IMR-90 (cell line): ENCODE data around the gene FLRT1. TPM values are rescaled to one million over a fixed set of nuclear protein-coding genes. Genes with fewer than 3 reads are reported as not detected.

Source experiments
- ATAC-seq: fragments of 200-7000 bp; cut with Tn5 transposase; 2 replicates; pipeline ENCODE4 v1.9.1; 2020; ENCODE audit warnings: low read depth, mild to moderate bottlenecking, moderate library complexity
- BruUV-seq: library from RNA; stranded (reverse); fragments of 400-500 nt; replicated peaks from 2 replicates; lab custom pipeline; 2021; lab: Mats Ljungman, UMichigan
- CTCF ChIA-PET: fragments of 300-600 bp; formaldehyde crosslinking; extraction: SDS; loops from one replicate; lab custom pipeline; 2021; ENCODE audit warnings: antibody characterized with exemption; lab: Yijun Ruan, JAX
- POLR2A ChIA-PET: fragments of 300-600 bp; sonication (Branson Sonifier 250); formaldehyde crosslinking; loops from one replicate; lab custom pipeline; 2022; ENCODE audit warnings: antibody characterized with exemption; ENCODE audit not compliant: unreplicated experiment; lab: Charles Lee
- DNase-seq: peaks from one replicate; pipeline ENCODE4 v3.0.0; 2013
- H2AFZ ChIP-seq: replicated peaks from 2 replicates; pipeline ENCODE3; 2013; ENCODE audit warnings: low read length, mild to moderate bottlenecking; ENCODE audit not compliant: poor library complexity
- H2AK5ac ChIP-seq: 2 replicates; pipeline ENCODE4 v1.6.1; 2013; ENCODE audit warnings: low read depth, low read length, inconsistent platforms
- H2AK9ac ChIP-seq: replicated peaks from 2 replicates; pipeline ENCODE3; 2013; ENCODE audit warnings: mild to moderate bottlenecking, low read depth, low read length, moderate library complexity; ENCODE audit not compliant: poor library complexity
- H2BK120ac ChIP-seq: 2 replicates; pipeline ENCODE4 v1.6.1; 2013; ENCODE audit warnings: low read depth, low read length, inconsistent platforms
- H2BK15ac ChIP-seq: 3 replicates; pipeline ENCODE4 v1.6.1; 2013; ENCODE audit warnings: low read depth, low read length, inconsistent platforms
- H2BK20ac ChIP-seq: 2 replicates; pipeline ENCODE4 v1.6.1; 2013; ENCODE audit warnings: low read depth, mild to moderate bottlenecking, inconsistent platforms, low read length, moderate library complexity
- H2BK5ac ChIP-seq: 2 replicates; pipeline ENCODE4 v1.6.1; 2013; ENCODE audit warnings: mild to moderate bottlenecking, low read depth, low read length, inconsistent platforms; ENCODE audit not compliant: poor library complexity, severe bottlenecking
- H3K14ac ChIP-seq: replicated peaks from 2 replicates; pipeline ENCODE4 v1.6.1; 2013; ENCODE audit warnings: low read depth, low read length, inconsistent platforms
- H3K18ac ChIP-seq: 2 replicates; pipeline ENCODE4 v1.6.1; 2013; ENCODE audit warnings: low read depth, low read length, control low read depth
- H3K23ac ChIP-seq: 2 replicates; pipeline ENCODE4 v1.6.1; 2013; ENCODE audit warnings: low read depth, low read length, inconsistent platforms
- H3K27ac ChIP-seq: 2 replicates; pipeline ENCODE4 v1.5.1; 2013; ENCODE audit warnings: mild to moderate bottlenecking, control low read depth, low read length; ENCODE audit not compliant: insufficient read depth
- H3K27me3 ChIP-seq: 2 replicates; pipeline ENCODE4 v1.6.1; 2013; ENCODE audit warnings: low read length; ENCODE audit not compliant: control insufficient read depth, insufficient read depth
- H3K36me3 ChIP-seq: 2 replicates; pipeline ENCODE4 v1.6.1; 2013; ENCODE audit warnings: low read length, mixed read lengths; ENCODE audit not compliant: control insufficient read depth, insufficient read depth
- H3K4ac ChIP-seq: 2 replicates; pipeline ENCODE4 v1.6.1; 2013; ENCODE audit warnings: low read depth, low read length, inconsistent platforms
- H3K4me1 ChIP-seq: 2 replicates; pipeline ENCODE4 v1.6.1; 2013; ENCODE audit warnings: low read length, mixed read lengths; ENCODE audit not compliant: control insufficient read depth, insufficient read depth
- H3K4me2 ChIP-seq: 2 replicates; pipeline ENCODE4 v1.6.1; 2013; ENCODE audit warnings: low read depth, mild to moderate bottlenecking, control low read depth, low read length, moderate library complexity
- H3K4me3 ChIP-seq: 2 replicates; pipeline ENCODE4 v1.5.1; 2013; ENCODE audit warnings: low read depth, mild to moderate bottlenecking, control low read depth, low read length, moderate library complexity; ENCODE audit not compliant: insufficient read depth
- H3K56ac ChIP-seq: 2 replicates; pipeline ENCODE4 v1.6.1; 2013; ENCODE audit warnings: low read length, inconsistent platforms; ENCODE audit not compliant: insufficient read depth; ENCODE audit errors: extremely low read depth
- H3K79me1 ChIP-seq, 2 experiments: 2 replicates each; pipeline ENCODE4 v1.6.1; 2013; ENCODE audit warnings: low read length in 2 of 2, inconsistent platforms in 1 of 2, low read depth in 1 of 2
- H3K9ac ChIP-seq: 2 replicates; pipeline ENCODE4 v1.6.1; 2013; ENCODE audit warnings: low read depth, low read length, control low read depth
- H3K9me1 ChIP-seq: 2 replicates; pipeline ENCODE4 v1.6.1; 2013; ENCODE audit warnings: low read length, inconsistent platforms; ENCODE audit not compliant: insufficient read depth
- H3K9me3 ChIP-seq: 2 replicates; pipeline ENCODE4 v1.6.1; 2013; ENCODE audit warnings: low read length; ENCODE audit not compliant: control insufficient read depth, insufficient read depth
- H4K20me1 ChIP-seq: 2 replicates; pipeline ENCODE4 v1.6.1; 2013; ENCODE audit warnings: low read length, inconsistent platforms; ENCODE audit not compliant: insufficient read depth
- H4K5ac ChIP-seq: 2 replicates; pipeline ENCODE4 v1.6.1; 2013; ENCODE audit warnings: mild to moderate bottlenecking, low read depth, low read length, control low read depth
- H4K8ac ChIP-seq, 2 experiments: 2 replicates each; pipeline ENCODE4 v1.6.1; 2013; ENCODE audit warnings: low read depth in 2 of 2, low read length in 2 of 2, control low read depth in 1 of 2, inconsistent platforms in 1 of 2
- H4K91ac ChIP-seq: 2 replicates; pipeline ENCODE4 v1.6.1; 2013; ENCODE audit warnings: low read depth, low read length, inconsistent platforms; ENCODE audit not compliant: insufficient read depth
- CHD1 ChIP-seq: IDR thresholded peaks from 2 replicates; pipeline ENCODE4 v1.6.1; 2012; ENCODE audit warnings: low read depth, low read length, improper control_type of control experiment
- MXI1 ChIP-seq: IDR thresholded peaks from 2 replicates; pipeline ENCODE4 v1.6.1; 2012; ENCODE audit warnings: low read depth, mild to moderate bottlenecking, low read length, moderate library complexity, borderline replicate concordance
- POLR2A ChIP-seq: IDR thresholded peaks from 2 replicates; pipeline ENCODE4 v1.6.1; 2012; ENCODE audit warnings: mild to moderate bottlenecking, low read depth, low read length
- RAD21 ChIP-seq: IDR thresholded peaks from 2 replicates; pipeline ENCODE4 v1.6.1; 2012; ENCODE audit warnings: low read length, improper control_type of control experiment
- RCOR1 ChIP-seq: IDR thresholded peaks from 2 replicates; pipeline ENCODE4 v1.6.1; 2012; ENCODE audit warnings: mild to moderate bottlenecking, low read length, improper control_type of control experiment; ENCODE audit not compliant: insufficient replicate concordance
- WGBS, 2 experiments: methylation state at CpG; one replicate each; pipeline versions ENCODE4 v1.1.5 to v1.1.7; 2013; ENCODE audit warnings: missing lambda C conversion rate in 2 of 2; ENCODE audit not compliant: insufficient read length in 1 of 2; ENCODE audit errors: extremely low coverage in 2 of 2; 5-methylcytosine and 5-hydroxymethylcytosine counted together
- dilution Hi-C: fragments of 300-500 bp; cut with HindIII; formaldehyde crosslinking; loops from one replicate; pipeline ENCODE4 v1.14.3; 2018; ENCODE audit warnings: low sequenced_read_pairs; ENCODE audit not compliant: unreplicated experiment
- in situ Hi-C: fragments of 300-500 bp; cut with MboI; formaldehyde crosslinking; loops from 3 replicates; pipeline ENCODE4 v1.14.3; 2019; ENCODE audit warnings: low sequenced_read_pairs, inconsistent platforms, mixed read lengths
- intact Hi-C: fragments of 100-400 bp; cut with micrococcal nuclease; formaldehyde crosslinking; loops from 2 replicates; pipeline ENCODE4 v1.10.0; 2022
- polyA plus RNA-seq, 3 experiments: library from polyadenylated mRNA; depleted of rRNA; stranded (reverse); fragments of >200 nt; gene quantifications; 2 replicates each; pipeline ENCODE4 v1.2.3, GENCODE V29; 2012; ENCODE audit warnings: low replicate concordance in 1 of 3
- total RNA-seq: library from RNA; depleted of rRNA; stranded (reverse); fragments of >200 nt; gene quantifications from 2 replicates; pipeline ENCODE4 v1.2.3, GENCODE V29; 2012
- TF ChIP-seq, protein P1 (sequence below): conservative IDR thresholded peaks from 2 replicates; pipeline ENCODE4 v1.5.1; 2012; ENCODE audit warnings: mild to moderate bottlenecking, low read depth, low read length, improper control_type of control experiment
- TF ChIP-seq, protein P2 (sequence below): fragments of 150-350 bp; IDR thresholded peaks from 2 replicates; pipeline ENCODE4 v1.6.1; 2016; ENCODE audit warnings: low read depth, mild to moderate bottlenecking, low read length, moderate library complexity, borderline replicate concordance

FLRT1 gene
- total and polyA plus RNA-seq, 2 of the 4 experiments (the other 2 are of a cell fraction): under 0.01 to 0.07 TPM

DNA sequence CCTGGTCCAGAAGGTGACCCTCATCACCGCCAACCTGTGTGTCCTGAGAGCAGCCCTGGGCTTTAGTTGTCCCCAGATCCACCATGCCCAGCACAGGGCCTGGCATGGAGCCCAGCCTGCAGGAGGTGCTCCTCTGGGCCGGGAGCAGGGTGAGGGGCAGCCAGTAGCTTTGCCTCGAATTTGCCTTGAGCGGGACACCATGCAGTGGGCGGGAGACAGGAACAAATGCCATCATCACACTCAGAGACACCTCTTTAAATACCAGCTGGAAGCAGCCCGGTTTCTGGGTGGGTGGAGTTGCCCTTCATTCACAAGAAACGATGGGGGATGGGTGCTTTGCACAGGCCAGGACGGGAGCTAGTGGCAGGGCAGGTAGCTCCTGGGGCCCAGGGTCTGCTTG lies 19.3 kb downstream of the FLRT1 start:
- H3K27ac ChIP-seq: no peak overlapping the region
- intact Hi-C loops: no loop called here
- H3K18ac ChIP-seq: no peak overlapping the region
- H3K23ac ChIP-seq: no peak overlapping the region
- POLR2A ChIA-PET: no interaction called here
- no peak overlapping the region for H2BK5ac ChIP-seq
- no peak overlapping the region for H3K9ac ChIP-seq
- in situ Hi-C loops: no loop called here
- no peak overlapping the region for H3K4ac ChIP-seq
- H3K4me2 ChIP-seq: no peak overlapping the region
- H3K14ac ChIP-seq: no peak overlapping the region
- H4K91ac ChIP-seq: no peak overlapping the region
- H2AK9ac ChIP-seq: peak overlapping the region; percentile 77
- no peak overlapping the region for H2AK5ac ChIP-seq
- no peak overlapping the region for H2BK20ac ChIP-seq
- H4K5ac ChIP-seq: no peak overlapping the region
- ATAC-seq: no peak
- H3K56ac ChIP-seq: no peak overlapping the region
- H3K79me1 ChIP-seq: no peaks in the 10 kb centered on the region
- H3K9me1 ChIP-seq: no peaks in the 10 kb centered on the region
- no peak overlapping the region for H2BK120ac ChIP-seq
- peaks cover 3% of the 10 kb centered on the region; the same call in 1 of the 2 replicates for H4K20me1 ChIP-seq
- no peak for DNase-seq
- H2AFZ ChIP-seq: no peak overlapping the region
- peaks cover 2% of the 10 kb centered on the region; the same call in 1 of the 2 replicates for H3K4me1 ChIP-seq
- CTCF ChIA-PET: interaction anchor here (0.6 kb wide), 1 partner anchor 174 kb away, joined by 3 read pairs; no protein-coding TSS in a partner anchor
- WGBS, 2 experiments: 83% methylated on average over 1 of the region's 8 CpGs; no CpG with 5 or more reads in 1 of the 2 experiments
- TF ChIP-seq, protein P1, sequence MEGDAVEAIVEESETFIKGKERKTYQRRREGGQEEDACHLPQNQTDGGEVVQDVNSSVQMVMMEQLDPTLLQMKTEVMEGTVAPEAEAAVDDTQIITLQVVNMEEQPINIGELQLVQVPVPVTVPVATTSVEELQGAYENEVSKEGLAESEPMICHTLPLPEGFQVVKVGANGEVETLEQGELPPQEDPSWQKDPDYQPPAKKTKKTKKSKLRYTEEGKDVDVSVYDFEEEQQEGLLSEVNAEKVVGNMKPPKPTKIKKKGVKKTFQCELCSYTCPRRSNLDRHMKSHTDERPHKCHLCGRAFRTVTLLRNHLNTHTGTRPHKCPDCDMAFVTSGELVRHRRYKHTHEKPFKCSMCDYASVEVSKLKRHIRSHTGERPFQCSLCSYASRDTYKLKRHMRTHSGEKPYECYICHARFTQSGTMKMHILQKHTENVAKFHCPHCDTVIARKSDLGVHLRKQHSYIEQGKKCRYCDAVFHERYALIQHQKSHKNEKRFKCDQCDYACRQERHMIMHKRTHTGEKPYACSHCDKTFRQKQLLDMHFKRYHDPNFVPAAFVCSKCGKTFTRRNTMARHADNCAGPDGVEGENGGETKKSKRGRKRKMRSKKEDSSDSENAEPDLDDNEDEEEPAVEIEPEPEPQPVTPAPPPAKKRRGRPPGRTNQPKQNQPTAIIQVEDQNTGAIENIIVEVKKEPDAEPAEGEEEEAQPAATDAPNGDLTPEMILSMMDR: no peak
- TF ChIP-seq, protein P2, sequence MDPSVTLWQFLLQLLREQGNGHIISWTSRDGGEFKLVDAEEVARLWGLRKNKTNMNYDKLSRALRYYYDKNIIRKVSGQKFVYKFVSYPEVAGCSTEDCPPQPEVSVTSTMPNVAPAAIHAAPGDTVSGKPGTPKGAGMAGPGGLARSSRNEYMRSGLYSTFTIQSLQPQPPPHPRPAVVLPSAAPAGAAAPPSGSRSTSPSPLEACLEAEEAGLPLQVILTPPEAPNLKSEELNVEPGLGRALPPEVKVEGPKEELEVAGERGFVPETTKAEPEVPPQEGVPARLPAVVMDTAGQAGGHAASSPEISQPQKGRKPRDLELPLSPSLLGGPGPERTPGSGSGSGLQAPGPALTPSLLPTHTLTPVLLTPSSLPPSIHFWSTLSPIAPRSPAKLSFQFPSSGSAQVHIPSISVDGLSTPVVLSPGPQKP: no peak
- TF ChIP-seq POLR2A (no peak), MXI1 (no peak), CHD1 (no peak), RCOR1 (no peak), RAD21 (no peak)
- dilution Hi-C loops: no loop called here
- H4K8ac ChIP-seq: no peak overlapping the region
- H3K36me3 ChIP-seq: no peaks in the 10 kb centered on the region
- no peak overlapping the region for H3K4me3 ChIP-seq
- no peaks in the 10 kb centered on the region for H3K9me3 ChIP-seq
- no peak overlapping the region for H2BK15ac ChIP-seq
- H3K27me3 ChIP-seq: no peaks in the 10 kb centered on the region
- no TSS peak for BruUV-seq
